HG02798 (cell line): ENCODE results near the gene MMP23B.
"Not testable (repeated sequence)": the region's sequence is repeated elsewhere in the genome, so short reads cannot be mapped to it uniquely, and the experiment has no call there.

Experiments used
- ATAC-seq: cut with Tn5 transposase; IDR thresholded peaks from one replicate; pipeline ENCODE4 v1.9.1; 2021; ENCODE audit warnings: mild to moderate bottlenecking; ENCODE audit not compliant: unreplicated experiment, poor library complexity

Gene MMP23B

DNA sequence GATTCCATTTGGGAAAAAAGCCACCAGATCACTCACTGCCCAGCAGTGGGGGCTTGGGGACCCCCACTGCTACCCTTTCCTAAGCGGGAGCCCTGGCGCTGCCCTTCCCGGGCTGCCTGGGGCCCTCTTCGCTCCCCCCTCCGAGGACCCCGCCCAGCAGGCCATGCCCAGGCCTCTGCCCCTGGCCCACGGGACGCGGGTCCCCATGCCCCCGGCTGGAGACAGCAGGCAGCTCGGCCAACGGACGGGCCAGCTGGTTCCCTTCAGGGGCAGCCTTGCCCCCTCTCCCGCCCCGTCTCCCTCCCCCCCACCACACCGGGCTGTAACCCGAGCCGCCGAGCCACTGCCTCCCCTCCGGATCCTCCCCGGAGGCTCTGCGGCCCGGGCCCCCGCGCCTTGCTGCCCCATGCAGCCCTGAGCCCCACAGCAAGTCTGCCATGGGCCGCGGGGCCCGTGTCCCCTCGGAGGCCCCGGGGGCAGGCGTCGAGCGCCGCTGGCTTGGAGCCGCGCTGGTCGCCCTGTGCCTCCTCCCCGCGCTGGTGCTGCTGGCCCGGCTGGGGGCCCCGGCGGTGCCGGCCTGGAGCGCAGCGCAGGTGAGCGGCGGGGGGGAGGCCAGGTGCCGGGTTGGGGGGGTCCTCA lies at the start of gene MMP23B:
MMP23B (plus strand) TSS at position 392 of the 639 bp plus-strand sequence; CDS start at position 438, 46 bp downstream.
- no peak for ATAC-seq

GRCh38 chr1:1582585-1583346 lies 49.2 kb upstream of the MMP23B start:
- ATAC-seq: no peak

DNA sequence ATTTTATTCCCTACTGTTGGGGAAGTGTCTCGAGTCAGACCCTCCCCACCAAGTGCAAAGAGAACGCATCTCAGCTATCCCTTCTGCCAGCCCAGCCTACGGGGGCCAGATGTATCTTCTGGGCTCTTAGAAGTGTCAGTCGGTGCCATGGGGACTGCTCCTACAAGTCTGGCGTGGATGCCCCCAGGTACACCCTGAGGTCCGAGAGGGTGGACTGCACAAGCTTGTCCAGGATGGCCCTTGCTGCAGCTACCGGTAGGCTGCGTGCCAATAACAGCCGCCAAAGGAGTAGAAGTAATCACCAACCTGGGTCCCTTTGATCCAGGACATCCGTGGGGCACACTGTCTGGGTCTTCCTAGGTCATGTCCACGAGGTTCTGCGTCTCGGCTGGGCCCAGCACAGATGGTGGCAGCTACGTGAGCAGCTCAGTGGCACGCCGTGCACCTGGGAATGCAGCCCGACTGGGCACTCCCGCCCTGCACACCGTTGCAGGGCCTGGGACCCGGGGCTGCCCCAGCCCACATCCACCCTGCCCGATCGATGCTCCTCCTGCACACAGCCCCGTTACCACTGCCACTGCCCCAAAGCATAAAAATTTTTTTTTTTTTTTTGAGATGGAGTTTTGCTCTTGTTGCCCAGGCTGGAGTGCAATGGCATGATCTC lies 48.5 kb upstream of the MMP23B start:
- no peak for ATAC-seq

DNA sequence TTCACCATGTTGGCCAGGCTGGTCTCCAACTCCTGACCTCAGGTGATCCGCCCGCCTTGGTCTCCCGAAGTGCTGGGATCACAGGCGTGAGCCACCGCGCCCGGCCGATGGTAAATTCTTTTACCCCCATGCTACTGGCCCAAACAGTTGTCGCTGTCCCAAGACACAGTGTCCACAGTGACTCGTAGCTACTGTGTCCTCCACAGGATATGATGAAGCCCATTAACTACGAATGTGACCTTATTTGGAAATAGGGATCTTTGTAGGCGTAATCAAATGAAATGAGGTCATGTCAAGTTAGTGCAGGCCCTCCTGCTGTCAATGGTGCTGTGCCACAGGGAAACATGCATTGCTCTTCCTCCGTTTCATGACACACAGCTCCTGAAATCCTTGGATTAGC lies 40.5 kb upstream of the MMP23B start:
- ATAC-seq: no peak

GRCh38 chr1:1593834-1594601 lies 38.0 kb upstream of the MMP23B start:
- no peak for ATAC-seq

DNA sequence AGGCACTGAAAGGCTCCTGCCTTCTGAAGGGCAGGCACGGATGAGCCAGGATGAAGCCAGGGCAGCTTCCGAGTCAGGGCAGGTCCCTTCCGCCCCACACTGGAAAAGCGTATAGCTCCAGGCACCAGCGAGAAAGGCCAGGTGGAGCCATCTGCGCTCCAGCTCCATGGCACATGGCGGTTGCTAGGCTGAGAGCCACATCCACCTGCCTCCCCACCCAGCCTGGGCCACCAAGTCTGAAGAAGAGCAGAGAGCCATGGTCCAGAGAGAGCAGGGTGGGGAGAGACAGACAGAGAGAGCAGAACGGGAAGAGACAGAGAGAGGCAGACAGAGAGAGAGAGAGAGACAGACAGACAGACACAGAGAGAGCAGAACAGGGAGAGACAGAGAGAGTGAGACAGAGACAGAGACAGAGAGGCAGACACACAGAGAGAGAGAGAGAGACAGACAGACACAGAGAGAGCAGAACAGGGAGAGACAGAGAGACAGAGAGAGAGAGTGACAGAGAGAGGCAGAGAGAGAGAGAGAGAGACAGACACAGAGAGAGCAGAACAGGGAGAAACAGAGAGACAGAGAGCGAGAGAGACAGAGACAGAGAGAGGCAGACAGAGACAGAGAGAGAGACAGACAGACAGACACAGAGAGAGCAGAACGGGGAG lies 37.2 kb upstream of the MMP23B start:
- ATAC-seq: no peak

- not testable (repeated sequence) for ATAC-seq
Observed at GRCh38 chr1:1595341-1595740, 36.6 kb upstream of the MMP23B start.

- ATAC-seq: no peak
Observed at GRCh38 chr1:1596493-1597274, 35.3 kb upstream of the MMP23B start.

- no peak for ATAC-seq
Observed at GRCh38 chr1:1597275-1597930, 34.6 kb upstream of the MMP23B start.

GRCh38 chr1:1598051-1598719 lies 33.8 kb upstream of the MMP23B start:
- no peak for ATAC-seq

- ATAC-seq: no peak
Observed at GRCh38 chr1:1598720-1599029, 33.3 kb upstream of the MMP23B start.

DNA sequence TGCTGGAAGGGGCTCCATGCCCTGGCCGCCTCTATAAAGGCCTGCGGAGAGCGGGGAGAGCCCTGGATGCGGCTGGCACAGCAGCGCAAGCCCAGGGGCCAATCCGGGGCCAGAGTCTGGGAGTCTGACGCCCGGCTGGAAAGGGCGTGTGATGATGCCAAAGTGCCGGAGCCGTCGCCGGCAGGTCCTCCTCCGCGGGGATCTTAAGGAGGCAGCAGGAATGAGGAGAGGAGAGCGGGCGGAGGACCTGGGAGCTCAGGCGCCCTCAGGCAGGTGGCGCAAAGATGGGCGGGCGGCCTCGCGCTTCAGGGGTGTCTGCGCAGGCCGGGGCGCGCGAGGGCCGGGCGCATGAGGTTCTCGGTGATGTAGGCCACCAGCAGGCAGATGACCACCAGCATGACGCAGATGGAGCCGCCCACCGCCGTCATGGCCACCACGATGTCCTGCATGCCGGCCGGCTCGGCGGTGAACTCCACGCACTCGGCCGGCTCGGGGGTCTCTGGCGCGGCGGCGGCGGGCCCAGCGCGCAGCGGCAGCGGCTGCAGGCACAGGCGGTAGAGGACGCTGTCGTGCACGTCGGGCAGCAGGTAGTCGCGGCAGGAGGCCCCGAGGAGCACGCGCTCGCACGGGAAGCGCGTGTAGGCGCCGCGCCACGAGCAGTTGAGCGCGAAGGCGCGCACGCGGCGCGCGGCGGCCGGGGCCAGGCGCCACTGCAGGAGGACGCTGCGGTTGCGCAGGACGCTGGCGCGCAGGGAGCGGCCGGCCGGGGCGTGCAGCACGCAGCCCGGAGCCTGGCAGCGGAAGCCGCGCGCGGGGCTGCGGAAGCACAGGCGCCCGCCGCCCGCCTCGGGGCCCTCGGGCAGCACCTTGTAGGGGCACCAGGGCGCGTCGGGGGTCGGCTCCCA lies 32.7 kb upstream of the MMP23B start:
- no peak for ATAC-seq

DNA sequence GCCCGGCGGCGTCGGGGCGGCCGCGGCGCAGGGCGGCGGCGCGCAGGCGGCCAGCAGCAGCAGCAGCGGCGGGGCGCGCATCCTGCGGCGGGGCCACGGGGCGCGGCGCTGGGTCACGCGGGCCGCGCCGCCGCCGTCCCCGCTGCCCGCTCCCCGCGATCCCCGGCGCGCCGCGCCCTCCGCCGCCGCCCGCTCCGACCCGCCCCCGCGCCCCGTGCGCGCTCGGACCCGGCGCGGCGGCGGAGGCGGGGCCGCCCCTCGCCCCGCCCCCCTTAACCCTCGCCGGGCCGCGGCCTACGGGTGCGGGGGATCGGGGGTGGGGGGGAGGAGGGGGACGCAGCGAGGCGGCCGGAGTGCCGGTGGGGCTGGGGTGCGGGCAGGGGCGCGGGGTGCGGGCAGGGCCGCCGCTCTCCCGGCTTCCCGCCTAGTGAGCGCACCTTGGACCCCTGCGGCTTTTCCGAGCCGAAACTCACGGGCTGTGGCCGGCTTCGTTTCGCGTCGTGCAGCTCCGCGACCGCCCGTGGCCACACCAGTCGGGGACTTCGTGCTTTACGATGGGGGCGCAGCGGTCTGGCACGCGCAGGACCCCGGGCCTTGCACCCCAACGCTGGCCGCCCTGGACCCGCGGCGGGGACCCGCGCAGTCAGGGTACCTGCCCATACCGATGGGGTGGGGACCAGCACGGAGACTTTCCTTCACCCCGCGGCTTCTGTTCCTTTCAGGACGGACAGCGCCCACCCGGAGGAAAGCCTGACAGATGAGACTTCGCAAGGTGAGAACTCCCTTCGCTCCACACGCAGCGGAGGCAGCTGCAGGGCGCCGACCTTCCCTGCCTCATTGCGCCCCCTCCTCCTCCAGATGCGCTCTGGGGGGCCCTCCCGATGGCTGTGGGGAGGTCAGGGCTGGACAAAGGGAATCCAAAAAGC lies 31.8 kb upstream of the MMP23B start, which contains the start of gene FNDC10:
FNDC10 (minus strand) TSS at position 201 of the 926 bp plus-strand sequence; CDS start at position 81, 120 bp downstream.
- no peak for ATAC-seq

- no peak for ATAC-seq
Observed at GRCh38 chr1:1600861-1601563, 31.0 kb upstream of the MMP23B start.

GRCh38 chr1:1601564-1602303 lies 30.2 kb upstream of the MMP23B start:
- ATAC-seq: no peak
